Brain pericyte (primary cell): ENCODE data around the gene CHAF1A.

Experiments used
- DNase-seq: peaks from one replicate; pipeline ENCODE4 v3.0.0-alpha.2; 2012; ENCODE audit warnings: low read depth, low spot score

The CHAF1A gene

DNA sequence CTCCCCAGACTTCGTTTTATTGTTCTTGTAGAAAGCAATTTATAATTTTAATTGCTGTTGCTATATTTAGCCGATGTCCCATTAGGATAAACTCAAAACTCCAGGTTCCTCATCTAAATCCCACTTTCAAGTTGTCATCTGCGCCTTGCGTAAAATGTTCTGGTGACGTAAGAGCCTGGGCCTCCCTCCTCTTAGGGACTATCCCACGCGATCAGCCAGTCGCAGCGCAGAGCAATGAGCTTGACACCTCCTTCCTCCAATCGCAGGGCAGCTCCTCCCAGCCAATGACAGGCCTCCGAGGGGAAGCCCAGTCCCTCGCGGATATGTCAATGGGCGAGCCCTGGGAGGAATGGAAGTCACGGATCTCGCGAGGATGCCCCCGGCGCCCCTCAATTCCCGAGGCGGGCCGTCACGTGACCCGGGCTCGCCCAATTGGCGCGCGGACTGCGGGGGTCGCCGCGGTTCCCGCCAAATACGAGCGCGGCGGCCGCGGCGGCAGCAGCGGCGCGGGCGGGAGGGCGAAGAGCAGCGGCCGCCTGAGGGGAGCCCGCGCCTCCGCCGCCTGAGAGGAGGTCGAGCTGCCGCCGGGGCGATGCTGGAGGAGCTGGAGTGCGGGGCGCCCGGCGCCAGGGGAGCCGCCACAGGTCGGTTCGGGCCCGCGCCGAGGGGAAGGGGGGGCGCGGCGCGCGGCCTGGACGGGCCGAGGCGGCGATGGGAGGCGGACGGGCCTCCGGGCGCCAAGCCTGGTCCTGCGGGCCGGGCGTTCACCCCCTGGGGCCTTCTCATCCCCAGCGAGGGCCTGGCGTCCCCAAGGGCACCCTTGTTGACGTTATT lies at the start of gene CHAF1A:
TSS of gene CHAF1A (plus strand) at position 470 of the 834 bp plus-strand sequence. CDS start at position 593, 123 bp downstream.
- peak; percentile 99 for DNase-seq

GRCh38 chr19:4352701-4353121 lies 49.7 kb upstream of the CHAF1A start:
- no peak for DNase-seq

DNA sequence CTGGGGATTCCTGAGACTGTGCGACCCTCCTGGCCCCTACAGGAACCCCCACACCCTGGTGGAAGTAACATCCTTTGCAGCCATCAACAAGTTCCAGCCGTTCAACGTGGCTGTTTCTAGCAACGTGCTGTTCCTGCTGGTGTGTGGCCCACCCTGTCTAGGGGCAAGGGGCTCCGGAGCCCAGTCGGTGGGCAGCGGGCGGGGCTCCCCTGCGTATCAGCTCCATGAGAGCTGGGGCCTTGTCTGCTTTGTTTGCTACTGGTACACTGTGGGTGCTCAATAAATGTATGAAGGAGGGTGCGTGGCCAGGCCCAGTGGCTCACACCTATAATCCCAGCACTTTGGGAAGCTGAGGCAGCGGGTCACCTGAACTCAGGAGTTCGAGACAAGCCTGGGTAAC lies 48.2 kb upstream of the CHAF1A start:
- no peak for DNase-seq

DNA sequence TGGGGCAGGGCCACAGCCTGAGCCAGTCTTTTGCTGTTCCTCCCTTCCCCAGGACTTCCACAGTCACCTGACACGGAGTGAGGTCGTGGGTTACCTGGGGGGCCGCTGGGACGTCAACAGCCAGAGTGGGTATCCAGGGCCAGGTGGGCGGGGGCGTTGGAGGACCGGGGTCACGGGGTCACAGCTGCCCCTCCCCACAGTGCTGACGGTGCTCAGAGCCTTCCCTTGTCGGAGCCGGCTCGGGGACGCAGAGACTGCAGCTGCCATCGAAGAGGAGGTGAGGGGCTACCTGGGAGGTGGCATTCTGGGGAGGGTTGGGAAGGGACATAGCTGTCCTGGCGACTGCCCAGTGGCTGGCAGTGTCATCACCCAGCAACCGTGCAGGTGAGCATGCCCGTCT lies 47.5 kb upstream of the CHAF1A start:
- no peak for DNase-seq

DNA sequence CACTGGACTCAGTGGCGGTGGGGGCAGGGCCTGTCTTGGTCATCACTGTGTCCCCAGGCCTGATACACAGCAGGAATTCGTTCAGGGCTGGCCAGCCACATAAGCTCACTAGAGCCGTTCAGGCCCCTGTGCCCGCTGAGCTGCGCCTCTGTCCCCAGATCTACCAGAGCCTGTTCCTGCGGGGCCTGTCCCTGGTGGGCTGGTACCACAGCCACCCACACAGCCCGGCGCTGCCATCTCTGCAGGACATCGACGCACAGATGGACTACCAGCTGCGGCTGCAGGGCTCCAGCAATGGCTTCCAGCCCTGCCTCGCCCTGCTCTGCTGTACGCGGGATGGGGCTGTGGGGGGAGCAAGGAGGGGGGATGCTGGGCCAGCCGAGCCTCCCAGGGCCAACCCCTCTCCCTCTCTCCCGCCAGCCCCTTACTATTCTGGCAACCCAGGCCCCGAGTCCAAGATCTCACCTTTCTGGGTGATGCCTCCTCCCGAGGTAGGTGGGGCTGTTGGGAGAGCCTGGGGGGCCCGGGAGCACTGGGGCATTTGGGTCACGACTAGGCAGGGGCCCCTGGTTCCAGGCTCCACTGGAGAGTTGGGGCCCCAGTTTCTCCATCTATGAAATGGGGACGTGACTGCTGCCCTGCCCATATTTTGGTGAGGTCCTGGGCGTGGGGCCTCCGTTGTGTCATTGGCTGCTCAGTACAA lies 45.2 kb upstream of the CHAF1A start:
- no peak for DNase-seq

- DNase-seq, result no peak
Observed at GRCh38 chr19:4357921-4358326, 44.5 kb upstream of the CHAF1A start.

GRCh38 chr19:4358709-4359626 lies 43.5 kb upstream of the CHAF1A start:
- no peak for DNase-seq

DNA sequence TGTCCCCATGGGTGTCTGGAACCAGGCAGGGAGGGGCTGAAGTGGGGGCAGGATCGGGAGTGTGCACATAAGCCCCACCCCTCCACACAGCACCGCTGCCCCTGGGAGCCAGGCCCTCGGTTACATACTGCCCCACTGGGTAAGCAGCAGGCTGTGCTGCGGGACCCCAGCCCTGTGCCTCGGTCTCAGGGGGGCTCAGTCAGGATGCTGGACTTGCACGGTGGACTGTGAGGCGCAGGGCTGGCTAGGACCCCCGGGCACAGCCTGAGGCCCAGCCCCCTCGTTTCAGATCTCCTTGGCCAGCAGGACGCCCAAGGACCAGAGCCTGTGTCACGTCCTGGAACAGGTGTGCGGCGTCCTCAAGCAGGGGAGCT lies 42.8 kb upstream of the CHAF1A start:
- no peak for DNase-seq

DNA sequence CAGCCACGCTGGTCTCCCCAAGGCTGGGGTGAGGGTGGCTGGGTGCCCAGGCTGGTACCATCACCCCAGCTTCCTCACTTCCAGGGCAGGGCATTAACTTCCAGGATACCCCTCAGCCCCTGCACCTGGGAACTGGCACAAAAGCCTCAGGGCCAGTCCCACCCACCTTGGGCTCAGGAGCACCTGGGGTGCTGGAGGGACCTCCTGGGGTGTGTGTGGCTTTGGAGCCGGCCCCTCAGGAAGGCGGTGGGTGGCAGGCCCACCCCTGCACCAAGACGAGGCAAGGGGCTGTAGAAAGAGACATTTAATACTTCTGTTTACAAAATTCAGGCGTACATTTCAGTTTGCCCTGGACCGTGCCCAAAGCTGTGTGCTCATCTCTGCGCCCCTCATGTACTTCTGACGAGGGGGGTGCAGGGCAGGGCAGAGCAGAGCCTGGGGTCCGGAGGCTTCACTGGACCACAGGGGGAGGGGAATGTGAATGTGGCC lies 42.3 kb upstream of the CHAF1A start:
- no peak for DNase-seq

DNA sequence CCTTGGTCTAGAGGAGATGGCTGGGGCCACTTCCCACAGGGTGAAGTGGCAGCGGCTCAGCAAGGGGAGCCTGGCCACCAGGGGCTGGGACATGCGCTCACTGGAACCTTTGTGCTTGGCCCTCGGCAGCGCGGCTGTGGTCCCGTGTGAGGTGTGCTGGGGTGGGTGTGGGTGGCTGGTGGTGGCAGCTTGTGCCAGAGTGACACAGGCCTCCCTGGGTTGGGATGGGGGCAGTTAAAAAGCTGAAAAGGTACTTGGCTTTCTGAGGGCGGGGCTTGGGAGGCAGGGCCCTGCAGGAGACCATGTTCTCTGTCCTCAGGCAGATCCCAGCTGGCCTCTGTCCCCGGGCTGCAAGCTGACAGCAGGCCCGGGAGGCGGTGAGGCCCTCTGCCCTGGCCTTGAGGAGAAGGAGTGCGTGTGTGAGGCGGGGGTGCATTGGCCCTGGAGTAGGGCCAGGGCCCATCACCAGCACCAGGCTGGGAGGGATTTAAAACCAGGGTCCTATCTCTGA lies 41.7 kb upstream of the CHAF1A start:
- no peak for DNase-seq

DNA sequence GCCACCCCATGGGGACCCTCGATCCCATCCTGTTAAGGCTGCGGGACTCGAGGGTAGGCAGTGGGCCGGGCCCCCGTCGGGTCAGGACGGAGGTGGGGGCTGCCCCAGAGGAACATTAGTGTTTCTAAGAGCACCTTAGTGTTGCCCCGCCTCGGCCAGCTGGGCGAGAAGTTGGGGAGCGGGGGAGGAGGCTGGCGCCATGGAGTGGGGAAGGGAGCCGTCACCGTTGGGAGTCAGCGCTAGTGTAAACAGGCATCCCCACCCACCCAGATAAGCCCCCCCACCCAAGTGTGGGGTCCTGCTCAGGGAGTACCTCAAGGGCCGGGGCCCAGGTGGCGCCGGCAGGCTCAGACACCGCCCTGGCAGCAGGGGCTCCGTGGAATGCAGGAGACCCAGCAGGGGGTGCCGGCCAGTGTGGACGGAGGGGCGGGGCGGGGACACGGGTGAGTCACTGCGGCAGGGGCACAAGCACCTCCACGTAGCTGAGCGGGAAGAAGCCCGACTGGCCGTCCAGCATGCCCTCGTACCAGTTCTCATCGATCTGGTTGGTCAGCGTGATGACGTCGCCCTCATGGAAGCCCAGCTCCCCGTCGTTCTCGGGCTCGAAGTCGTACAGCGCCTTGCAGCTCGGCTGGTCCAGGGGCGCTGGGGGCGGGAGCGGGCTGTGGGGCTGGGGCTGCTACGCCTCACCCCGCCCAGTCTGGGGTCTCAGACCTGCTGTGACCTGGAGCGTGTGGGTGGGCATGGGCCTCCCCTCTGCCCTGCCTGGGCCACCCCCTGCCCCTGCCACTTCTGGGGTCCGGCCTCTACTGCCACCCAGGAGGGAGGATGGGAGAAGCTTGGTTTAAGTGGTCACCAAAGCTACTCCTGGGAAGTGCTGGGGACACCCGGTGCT lies 41.0 kb upstream of the CHAF1A start:
- no peak for DNase-seq

- no peak for DNase-seq
Observed at GRCh38 chr19:4362101-4362828, 40.2 kb upstream of the CHAF1A start.

GRCh38 chr19:4362831-4363545 lies 39.5 kb upstream of the CHAF1A start:
- DNase-seq, result no peak

DNA sequence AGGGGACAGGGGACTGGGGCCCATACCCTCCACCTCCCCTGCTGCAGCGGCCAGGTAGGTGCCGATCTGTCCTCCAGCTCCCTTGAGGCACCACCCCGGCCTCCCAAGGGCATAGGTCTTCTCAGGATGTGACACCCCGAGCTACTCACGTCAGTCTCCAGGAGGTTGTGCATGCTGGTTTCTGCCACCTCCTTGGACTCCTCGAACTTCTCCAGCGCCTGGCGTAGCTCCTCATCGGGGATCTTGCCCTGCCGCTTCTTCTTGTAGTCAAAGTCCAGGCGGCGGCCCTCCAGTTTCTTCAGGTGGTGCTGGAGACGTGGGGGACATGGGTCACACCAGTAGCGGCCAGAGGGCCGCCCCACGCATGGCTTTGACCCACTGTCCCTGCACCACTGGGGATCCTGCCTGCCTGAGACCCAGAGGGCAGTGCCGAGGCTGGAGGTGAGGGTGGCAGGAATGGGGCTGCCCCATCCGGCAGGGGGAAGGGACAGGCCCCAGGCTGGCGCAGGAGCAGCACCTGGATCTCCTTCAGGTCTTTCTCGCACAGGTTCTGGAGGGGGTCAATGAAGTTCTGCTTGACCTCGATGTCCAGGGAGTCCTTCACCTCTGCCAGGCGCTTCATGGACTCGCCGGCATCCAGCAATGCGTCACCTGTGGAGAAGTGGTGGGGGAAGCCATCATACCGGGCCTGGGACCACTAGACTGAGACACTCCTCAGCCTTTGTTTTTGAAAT lies 38.7 kb upstream of the CHAF1A start:
- DNase-seq, result no peak

GRCh38 chr19:4365341-4365740 lies 37.1 kb upstream of the CHAF1A start:
- no peak for DNase-seq

DNA sequence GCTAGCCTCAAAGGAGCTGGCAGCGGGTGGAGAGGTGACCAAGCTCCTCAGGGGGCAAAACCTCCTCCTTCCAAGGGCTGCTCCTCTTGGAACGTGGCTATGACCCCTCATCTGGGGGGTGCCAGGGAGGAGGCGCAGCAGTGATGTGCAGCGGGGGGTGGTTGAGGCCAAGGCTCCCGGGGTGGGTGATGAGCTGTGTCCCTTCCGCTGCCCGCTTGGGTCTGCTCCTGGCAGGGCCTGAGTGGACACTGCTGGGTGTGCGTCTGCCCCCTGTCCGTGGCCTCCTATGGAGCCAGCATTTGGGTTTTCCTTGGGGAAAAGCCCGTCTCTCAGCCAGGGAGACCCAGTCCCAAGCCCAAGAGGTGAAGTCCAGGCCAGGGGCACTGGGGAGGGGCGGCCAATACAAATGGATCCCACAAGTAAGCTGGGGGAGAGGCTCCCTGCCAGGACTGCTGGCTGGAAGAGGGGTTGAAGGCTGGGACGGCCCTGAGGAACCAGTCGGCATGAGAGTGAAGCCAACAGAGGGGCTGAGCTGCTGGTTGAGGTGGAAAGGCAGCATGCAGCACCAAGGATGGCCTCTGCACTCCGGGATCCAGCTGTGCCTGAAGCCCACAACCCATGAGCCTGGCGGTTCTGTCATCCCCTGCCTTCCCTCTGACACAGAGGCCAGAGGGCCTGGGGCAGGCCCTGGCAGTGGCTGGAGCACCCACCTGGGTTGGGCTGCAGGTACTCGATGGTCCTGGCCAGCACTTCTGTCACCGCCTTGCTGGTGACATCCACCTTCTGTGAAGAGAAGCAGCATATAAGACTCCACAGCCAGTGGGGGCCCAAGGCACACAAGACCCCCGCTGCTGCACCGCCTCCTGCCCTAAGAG lies 36.4 kb upstream of the CHAF1A start:
- DNase-seq, result no peak

- no peak for DNase-seq
Observed at GRCh38 chr19:4366666-4367335, 35.6 kb upstream of the CHAF1A start.
